Hepatocyte (in vitro differentiated cells): ENCODE data around the gene CDC42SE2. TPM values are rescaled to one million over a fixed set of nuclear protein-coding genes. Genes with fewer than 3 reads are reported as not detected.

Experiments
- DNase-seq: peaks from one replicate; pipeline ENCODE4 v3.0.0-alpha.2; 2016; ENCODE audit warnings: low spot score
- H2AFZ ChIP-seq: fragments of 200-600 bp; sonication (generic); 2 replicates; pipeline ENCODE4 v1.6.0; 2016; ENCODE audit warnings: antibody characterized with exemption, mild to moderate bottlenecking
- H3K27ac ChIP-seq: fragments of 200-600 bp; sonication (generic); 2 replicates; pipeline ENCODE4 v1.5.1; 2016; ENCODE audit warnings: mild to moderate bottlenecking
- H3K27me3 ChIP-seq: fragments of 200-600 bp; sonication (generic); 2 replicates; pipeline ENCODE4 v1.6.1; 2016
- H3K36me3 ChIP-seq: fragments of 200-600 bp; sonication (generic); replicated peaks from 2 replicates; pipeline ENCODE4 v1.5.1; 2016; ENCODE audit warnings: low read depth; ENCODE audit not compliant: insufficient read depth
- H3K4me1 ChIP-seq: fragments of 200-600 bp; sonication (generic); 2 replicates; pipeline ENCODE4 v1.5.1; 2016; ENCODE audit warnings: mild to moderate bottlenecking, moderate library complexity; ENCODE audit not compliant: insufficient read depth
- H3K4me2 ChIP-seq: fragments of 200-600 bp; sonication (generic); 2 replicates; pipeline ENCODE4 v1.6.0; 2016
- H3K4me3 ChIP-seq: fragments of 200-600 bp; sonication (generic); 2 replicates; pipeline ENCODE4 v1.5.1; 2016; ENCODE audit warnings: mild to moderate bottlenecking
- H3K79me2 ChIP-seq: fragments of 200-600 bp; sonication (generic); 2 replicates; pipeline ENCODE4 v1.6.0; 2017; ENCODE audit warnings: mild to moderate bottlenecking
- H3K9me2 ChIP-seq: fragments of 200-600 bp; sonication (generic); replicated peaks from 2 replicates; pipeline ENCODE4 v1.6.0; 2017; ENCODE audit warnings: mild to moderate bottlenecking; ENCODE audit not compliant: insufficient read depth
- H3K9me3 ChIP-seq: fragments of 200-600 bp; sonication (generic); 2 replicates; pipeline ENCODE4 v1.5.1; 2016; ENCODE audit warnings: low read depth, mild to moderate bottlenecking
- H4K20me1 ChIP-seq: fragments of 200-600 bp; sonication (generic); 2 replicates; pipeline ENCODE4 v1.6.0; 2016; ENCODE audit warnings: mild to moderate bottlenecking; ENCODE audit not compliant: insufficient read depth, poor library complexity, severe bottlenecking
- EZH2 ChIP-seq: fragments of 200-600 bp; sonication (generic); IDR thresholded peaks from 2 replicates; pipeline ENCODE4 v1.6.1; 2016; ENCODE audit warnings: antibody characterized with exemption, mild to moderate bottlenecking, borderline replicate concordance
- EZH2phosphoT487 ChIP-seq: fragments of 200-600 bp; sonication (generic); IDR thresholded peaks from one replicate; pipeline ENCODE4 v1.6.1; 2018; ENCODE audit warnings: antibody characterized with exemption, mild to moderate bottlenecking, low read depth, moderate library complexity; ENCODE audit not compliant: unreplicated experiment, severe bottlenecking
- WGBS: methylation state at CpG from one replicate; pipeline ENCODE4 v1.1.6; 2016; ENCODE audit warnings: low lambda C conversion rate; ENCODE audit errors: missing lambda C conversion rate; 5-methylcytosine and 5-hydroxymethylcytosine counted together
- polyA plus RNA-seq: library from polyadenylated mRNA; unstranded; fragments of >200 nt; fragmentation: Nextera tagmentation; extraction: Ambion mirVana; gene quantifications from 2 replicates; pipeline ENCODE4 v1.2.1, GENCODE V29; 2016
- total RNA-seq: library from RNA; depleted of rRNA; stranded (reverse); fragments of >200 nt; gene quantifications from 2 replicates; pipeline ENCODE4 v1.2.3, GENCODE V29; 2014
- TF ChIP-seq, protein P1 (sequence below): fragments of 200-600 bp; sonication (generic); IDR thresholded peaks from 2 replicates; pipeline ENCODE4 v1.5.1; 2016; ENCODE audit warnings: antibody characterized with exemption, mild to moderate bottlenecking; ENCODE audit not compliant: poor library complexity

The CDC42SE2 gene
- total and polyA plus RNA-seq, 2 experiments from 2014 or later: 27.2 to 51.5 TPM

DNA sequence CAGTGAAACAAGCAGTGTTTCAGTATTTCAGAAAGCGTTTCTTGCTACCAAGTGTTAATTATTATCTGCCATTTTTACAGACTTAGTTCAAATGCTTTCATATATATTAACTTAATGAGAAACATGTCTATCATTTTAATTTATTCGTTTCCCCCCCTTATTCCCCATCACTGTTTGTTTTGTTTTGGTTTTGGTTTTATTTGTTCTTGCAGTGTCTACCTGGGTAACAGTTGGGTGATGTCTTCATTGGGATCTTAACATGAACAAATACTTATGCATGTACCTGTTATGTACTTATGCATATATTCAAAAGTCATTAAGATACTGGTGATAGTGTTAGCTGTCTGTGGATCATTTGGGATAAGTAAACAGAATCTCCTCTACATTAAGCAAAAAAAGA, 108.0 kb downstream of the CDC42SE2 start:
- TF ChIP-seq EZH2phosphoT487 (no peak), EZH2 (no peak)
- TF ChIP-seq, protein P1, sequence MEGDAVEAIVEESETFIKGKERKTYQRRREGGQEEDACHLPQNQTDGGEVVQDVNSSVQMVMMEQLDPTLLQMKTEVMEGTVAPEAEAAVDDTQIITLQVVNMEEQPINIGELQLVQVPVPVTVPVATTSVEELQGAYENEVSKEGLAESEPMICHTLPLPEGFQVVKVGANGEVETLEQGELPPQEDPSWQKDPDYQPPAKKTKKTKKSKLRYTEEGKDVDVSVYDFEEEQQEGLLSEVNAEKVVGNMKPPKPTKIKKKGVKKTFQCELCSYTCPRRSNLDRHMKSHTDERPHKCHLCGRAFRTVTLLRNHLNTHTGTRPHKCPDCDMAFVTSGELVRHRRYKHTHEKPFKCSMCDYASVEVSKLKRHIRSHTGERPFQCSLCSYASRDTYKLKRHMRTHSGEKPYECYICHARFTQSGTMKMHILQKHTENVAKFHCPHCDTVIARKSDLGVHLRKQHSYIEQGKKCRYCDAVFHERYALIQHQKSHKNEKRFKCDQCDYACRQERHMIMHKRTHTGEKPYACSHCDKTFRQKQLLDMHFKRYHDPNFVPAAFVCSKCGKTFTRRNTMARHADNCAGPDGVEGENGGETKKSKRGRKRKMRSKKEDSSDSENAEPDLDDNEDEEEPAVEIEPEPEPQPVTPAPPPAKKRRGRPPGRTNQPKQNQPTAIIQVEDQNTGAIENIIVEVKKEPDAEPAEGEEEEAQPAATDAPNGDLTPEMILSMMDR: no peak
- Histone ChIP-seq H3K79me2 (peaks cover 35% of the 10 kb centered on the region), H2AFZ (no peak overlapping the region)

DNA sequence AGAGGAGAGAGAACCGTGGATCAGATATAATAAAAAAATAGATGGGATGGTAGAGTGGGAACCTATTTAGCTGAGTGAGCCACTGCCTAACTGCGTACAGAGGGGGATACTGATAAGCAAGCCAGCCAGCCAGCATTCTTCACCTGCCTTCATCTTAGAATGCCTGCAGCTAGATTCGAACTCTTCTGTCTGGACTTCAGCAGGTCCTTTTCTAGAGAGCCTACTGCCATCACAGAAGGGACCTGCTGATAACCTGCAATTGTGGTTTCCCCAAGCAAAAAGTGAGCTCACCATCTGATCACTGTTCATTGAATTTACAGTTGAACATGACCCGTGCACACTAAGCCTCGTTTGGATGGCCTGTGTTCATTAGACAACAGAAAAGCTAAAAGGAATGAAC, 109.4 kb downstream of the CDC42SE2 start:
- WGBS: 87% methylated on average over 5 of the region's 5 CpGs
- H3K9me3 ChIP-seq: no peaks in the 10 kb centered on the region

More for the DNA sequence above, 108.0 kb downstream of the CDC42SE2 start:
- Histone ChIP-seq H3K27me3 (no peaks in the 10 kb centered on the region), H3K27ac (no peak overlapping the region), H3K4me3 (no peak overlapping the region), H3K9me3 (no peaks in the 10 kb centered on the region), H3K4me1 (peaks cover 3% of the 10 kb centered on the region), H3K9me2 (no peaks in the 10 kb centered on the region), H4K20me1 (no peaks in the 10 kb centered on the region), H3K4me2 (no peak overlapping the region), H3K36me3 (no peaks in the 10 kb centered on the region)
- DNase-seq: no peak
- WGBS: 92% methylated on average over 2 of the region's 2 CpGs

DNA sequence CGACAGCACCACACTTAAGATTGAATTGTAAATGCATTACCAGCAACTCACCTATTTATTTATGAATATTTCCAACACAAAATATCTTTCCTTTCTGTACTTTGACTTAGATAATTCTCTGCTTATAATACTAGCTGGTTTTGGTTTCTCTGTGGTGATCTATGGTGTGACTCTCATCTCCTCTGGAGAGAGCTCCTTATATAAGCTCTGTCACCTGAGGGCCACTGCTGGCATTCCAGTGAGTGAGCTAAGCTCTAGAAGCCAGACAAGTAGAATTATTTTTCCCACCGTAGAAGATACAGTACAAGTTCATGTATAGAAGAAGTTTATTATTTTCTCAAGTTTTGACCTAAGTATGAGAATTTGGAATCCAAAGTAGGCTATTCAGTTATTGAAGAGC, 111.5 kb downstream of the CDC42SE2 start:
- H3K36me3 ChIP-seq: no peaks in the 10 kb centered on the region

More for the DNA sequence above, 109.4 kb downstream of the CDC42SE2 start:
- Histone ChIP-seq H3K79me2 (peaks cover 33% of the 10 kb centered on the region), H2AFZ (no peak overlapping the region), H3K9me2 (no peaks in the 10 kb centered on the region), H3K4me2 (no peak overlapping the region), H4K20me1 (no peaks in the 10 kb centered on the region), H3K4me1 (peaks cover 12% of the 10 kb centered on the region), H3K4me3 (no peak overlapping the region), H3K27ac (no peak overlapping the region), H3K36me3 (no peaks in the 10 kb centered on the region), H3K27me3 (no peaks in the 10 kb centered on the region)
- DNase-seq: no peak
- TF ChIP-seq EZH2: no peak
- TF ChIP-seq EZH2phosphoT487: no peak
- TF ChIP-seq, protein P1: no peak

More for the DNA sequence above, 111.5 kb downstream of the CDC42SE2 start:
- DNase-seq: no peak
- no peaks in the 10 kb centered on the region for H4K20me1 ChIP-seq
- H2AFZ ChIP-seq: no peak overlapping the region
- no peak overlapping the region for H3K4me3 ChIP-seq
- H3K9me3 ChIP-seq: no peaks in the 10 kb centered on the region
- H3K79me2 ChIP-seq: peaks cover 41% of the 10 kb centered on the region
- no peak for TF ChIP-seq EZH2phosphoT487
- TF ChIP-seq, protein P1: no peak
- no peak for TF ChIP-seq EZH2
- no peaks in the 10 kb centered on the region for H3K27me3 ChIP-seq
- H3K9me2 ChIP-seq: no peaks in the 10 kb centered on the region
- no peak overlapping the region for H3K4me2 ChIP-seq
- WGBS: 84% methylated on average over 2 of the region's 2 CpGs
- no peak overlapping the region for H3K27ac ChIP-seq
- H3K4me1 ChIP-seq: peaks cover 13% of the 10 kb centered on the region
